GM12878 (cell line): ENCODE measurements around the gene TMEM150A. TPM values are rescaled to one million over a fixed set of nuclear protein-coding genes. Genes with fewer than 3 reads are reported as not detected.

ENCODE experiments used
- ATAC-seq: fragments of 200-7000 bp; cut with Tn5 transposase; 3 replicates; pipeline ENCODE4 v1.9.1; 2020; ENCODE audit warnings: mild to moderate bottlenecking, moderate library complexity
- BruUV-seq: library from RNA; stranded (reverse); fragments of 400-500 nt; replicated peaks from 2 replicates; lab custom pipeline; 2021; lab: Mats Ljungman, UMichigan
- CTCF ChIA-PET: fragments of 300-600 bp; sonication (Branson Sonifier 250); formaldehyde crosslinking; extraction: SDS; loops from one replicate; lab custom pipeline; 2021; ENCODE audit warnings: inconsistent platforms; lab: Yijun Ruan, JAX
- POLR2A ChIA-PET: fragments of 350-600 bp; formaldehyde crosslinking; extraction: SDS; loops from one replicate; lab custom pipeline; 2021; ENCODE audit warnings: inconsistent platforms; lab: Charles Lee
- RAD21 ChIA-PET: fragments of 300-600 bp; sonication (Branson Sonifier 250); formaldehyde crosslinking; loops from one replicate; lab custom pipeline; 2023; ENCODE audit warnings: antibody characterized with exemption; ENCODE audit not compliant: unreplicated experiment; lab: Charles Lee
- SMC1A ChIA-PET: fragments of 300-600 bp; sonication (Branson Sonifier 250); formaldehyde crosslinking; loops from one replicate; lab custom pipeline; 2023; ENCODE audit not compliant: unreplicated experiment, uncharacterized antibody; lab: Charles Lee
- DNase-seq: peaks from one replicate; pipeline ENCODE4 v3.0.0-alpha.2; 2011; ENCODE audit warnings: low read depth, low spot score
- FAIRE-seq: peaks from 3 replicates; lab custom pipeline; 2011; peaks lifted over from hg19 to GRCh38; lab: Jason Lieb, UNC
- H2AFZ ChIP-seq: 2 replicates; pipeline ENCODE4 v1.6.0; 2011; ENCODE audit warnings: low read depth, low read length, control low read depth; ENCODE audit not compliant: control insufficient read depth
- H3K27ac ChIP-seq: 2 replicates; pipeline ENCODE4 v1.5.1; 2011; ENCODE audit warnings: control low read depth; ENCODE audit not compliant: control insufficient read depth, insufficient read depth
- H3K27me3 ChIP-seq, 2 experiments: replicated peaks in 1 of 2; 2 replicates each; pipeline versions ENCODE4 v1.6.0 to v1.6.1; 2011; ENCODE audit warnings: low read length in 1 of 2; ENCODE audit not compliant: control insufficient read depth in 2 of 2, insufficient read depth in 2 of 2
- H3K36me3 ChIP-seq, 2 experiments: 2 replicates each; pipeline ENCODE4 v1.5.1; 2011; ENCODE audit warnings: low read length in 1 of 2; ENCODE audit not compliant: control insufficient read depth in 2 of 2, insufficient read depth in 2 of 2
- H3K4me1 ChIP-seq: 2 replicates; pipeline ENCODE4 v1.6.1; 2011; ENCODE audit warnings: mild to moderate bottlenecking, low read length, moderate library complexity, mixed read lengths; ENCODE audit not compliant: control insufficient read depth, insufficient read depth
- H3K4me2 ChIP-seq: 2 replicates; pipeline ENCODE4 v1.6.0; 2011; ENCODE audit warnings: control low read depth; ENCODE audit not compliant: control insufficient read depth, insufficient read depth
- H3K4me3 ChIP-seq: fragments of 200-600 bp; sonication (generic); 2 replicates; pipeline ENCODE4 v1.5.1; 2016
- H3K79me2 ChIP-seq: 2 replicates; pipeline ENCODE4 v1.6.0; 2011; ENCODE audit warnings: low read length; ENCODE audit not compliant: control insufficient read depth, insufficient read depth
- H3K9ac ChIP-seq: 2 replicates; pipeline ENCODE4 v1.8.0; 2011; ENCODE audit warnings: low read length, control low read depth, mixed read lengths; ENCODE audit not compliant: control insufficient read depth, insufficient read depth
- H3K9me3 ChIP-seq: replicated peaks from 3 replicates; pipeline ENCODE4 v1.5.1; 2011; ENCODE audit warnings: mild to moderate bottlenecking, low read length; ENCODE audit not compliant: control insufficient read depth, insufficient read depth
- H4K20me1 ChIP-seq: 2 replicates; pipeline ENCODE4 v1.6.0; 2011; ENCODE audit not compliant: control insufficient read depth, insufficient read depth
- BCL3 ChIP-seq: IDR thresholded peaks from 2 replicates; pipeline ENCODE4 v1.6.1; 2011; ENCODE audit warnings: borderline replicate concordance, low read depth, mild to moderate bottlenecking, moderate library complexity, low read length; ENCODE audit not compliant: insufficient read depth, poor library complexity, severe bottlenecking
- BCLAF1 ChIP-seq: fragments of 450-650 bp; IDR thresholded peaks from 2 replicates; pipeline ENCODE4 v1.6.1; 2017; ENCODE audit warnings: antibody characterized with exemption, mild to moderate bottlenecking, moderate library complexity
- CBFB ChIP-seq: IDR thresholded peaks from 2 replicates; pipeline ENCODE4 v1.6.1; 2016; ENCODE audit warnings: antibody characterized with exemption, low read depth
- CHD2 ChIP-seq: IDR thresholded peaks from 2 replicates; pipeline ENCODE4 v1.6.1; 2011; ENCODE audit warnings: low read depth, low read length, improper control_type of control experiment, borderline replicate concordance
- CREM ChIP-seq: IDR thresholded peaks from 2 replicates; pipeline ENCODE4 v1.6.1; 2014; ENCODE audit warnings: antibody characterized with exemption, low read depth
- E2F8 ChIP-seq: fragments of 450-650 bp; IDR thresholded peaks from 2 replicates; pipeline ENCODE4 v1.6.1; 2018; ENCODE audit warnings: mild to moderate bottlenecking, low read depth, moderate library complexity; ENCODE audit not compliant: partially characterized antibody
- GATAD2B ChIP-seq: fragments of 450-650 bp; conservative IDR thresholded peaks from 2 replicates; pipeline ENCODE4 v1.6.1; 2017; ENCODE audit warnings: low read depth, mild to moderate bottlenecking, moderate library complexity
- HSF1 ChIP-seq: fragments of 150-350 bp; IDR thresholded peaks from 2 replicates; pipeline ENCODE4 v1.6.1; 2014; ENCODE audit warnings: mild to moderate bottlenecking, low read depth, low read length
- MTA3 ChIP-seq: IDR thresholded peaks from 2 replicates; pipeline ENCODE4 v1.6.1; 2012; ENCODE audit warnings: low read length, inconsistent platforms, borderline replicate concordance
- RAD21 ChIP-seq: IDR thresholded peaks from 2 replicates; pipeline ENCODE4 v1.6.1; 2011; ENCODE audit warnings: mild to moderate bottlenecking, low read depth, low read length, moderate library complexity; ENCODE audit not compliant: insufficient read depth
- RCOR1 ChIP-seq: conservative IDR thresholded peaks from 2 replicates; pipeline ENCODE4 v1.6.1; 2012; ENCODE audit warnings: low read depth, low read length, improper control_type of control experiment
- RFX5 ChIP-seq: IDR thresholded peaks from 2 replicates; pipeline ENCODE4 v1.6.1; 2011; ENCODE audit warnings: low read depth, low read length, improper control_type of control experiment
- SIX5 ChIP-seq: IDR thresholded peaks from 2 replicates; pipeline ENCODE4 v1.6.1; 2011; ENCODE audit warnings: mild to moderate bottlenecking, low read depth, low read length, moderate library complexity; ENCODE audit not compliant: severe bottlenecking
- SMARCA5 ChIP-seq: fragments of 450-650 bp; IDR thresholded peaks from 2 replicates; pipeline ENCODE4 v1.6.1; 2017; ENCODE audit warnings: mild to moderate bottlenecking
- SP1 ChIP-seq: IDR thresholded peaks from one replicate; pipeline ENCODE4 v1.6.1; 2011; ENCODE audit warnings: low read depth, low read length
- SUZ12 ChIP-seq: fragments of 200-600 bp; sonication (generic); IDR thresholded peaks from one replicate; pipeline ENCODE4 v1.6.1; 2018; ENCODE audit warnings: antibody characterized with exemption, mild to moderate bottlenecking; ENCODE audit not compliant: unreplicated experiment
- ZNF384 ChIP-seq: IDR thresholded peaks from 2 replicates; pipeline ENCODE4 v1.6.1; 2012; ENCODE audit warnings: low read depth, mild to moderate bottlenecking, low read length, improper control_type of control experiment, borderline replicate concordance
- ZSCAN29 ChIP-seq: fragments of 450-650 bp; IDR thresholded peaks from 2 replicates; pipeline ENCODE4 v1.6.1; 2017; ENCODE audit warnings: mild to moderate bottlenecking, moderate library complexity
- WGBS: methylation state at CpG from one replicate; pipeline ENCODE4 v1.1.6; 2016; ENCODE audit warnings: low lambda C conversion rate; ENCODE audit not compliant: insufficient replicate concordance, insufficient coverage; ENCODE audit errors: missing lambda C conversion rate; 5-methylcytosine and 5-hydroxymethylcytosine counted together
- in situ Hi-C: fragments of 300-500 bp; cut with MboI; formaldehyde crosslinking; loops from 9 replicates; pipeline ENCODE4 v1.14.3; 2018; ENCODE audit warnings: mixed read lengths
- intact Hi-C: fragments of 100-400 bp; cut with micrococcal nuclease; formaldehyde crosslinking; loops from one replicate; pipeline ENCODE4 v1.14.2; 2022; ENCODE audit not compliant: unreplicated experiment
- polyA plus RNA-seq, 11 experiments: library from polyadenylated mRNA; depleted of rRNA in 4 of 11; unstranded in 6 of 11; stranded (reverse) in 5 of 11; fragments of >200 nt; fragmentation: Nextera tagmentation in 4 of 11; fragmentation: Illumina TruSeq in 1 of 11; extraction: Ambion mirVana in 4 of 11; extraction: Trizol in 1 of 11; gene quantifications; 1 replicate in 1 of 11; 2 replicates in 10 of 11; pipeline versions ENCODE4 v1.2.1 to v1.2.3, GENCODE V29; 2011 to 2016; ENCODE audit warnings: inconsistent platforms in 2 of 11, missing spikeins in 2 of 11, low read depth in 1 of 11
- total RNA-seq, 4 experiments: library from RNA; depleted of rRNA in 3 of 4; stranded (reverse); fragments of >200 nt in 3 of 4; fragmentation: Illumina TruSeq in 1 of 4; extraction: Trizol in 1 of 4; gene quantifications; 2 replicates each; pipeline versions ENCODE4 v1.2.1 to v1.2.3, GENCODE V29; 2013 to 2021

TMEM150A gene
- total and polyA plus RNA-seq, 10 of the 15 experiments (the other 5 are each of a cell fraction or from before 2014, with no cell fraction given): 0.45 to 4.4 (median 2.6) TPM

- no peak for DNase-seq
- intact Hi-C loops (no loop called here), in situ Hi-C loops (no loop called here)
- Histone ChIP-seq H3K9me3 (no peaks in the 10 kb centered on the region), H3K9ac (no peak overlapping the region), H4K20me1 (no peaks in the 10 kb centered on the region), H3K79me2 (no peaks in the 10 kb centered on the region; the same call in 1 of the 2 replicates), H3K27me3 (no peaks in the 10 kb centered on the region), H3K4me1 (peaks cover 14% of the 10 kb centered on the region), H2AFZ (no peak overlapping the region), H3K27ac (no peak overlapping the region), H3K4me3 (no peak overlapping the region), H3K36me3 (no peaks in the 10 kb centered on the region), H3K4me2 (no peak overlapping the region)
- RAD21 ChIA-PET: no interaction called here
- ATAC-seq: no peak
- FAIRE-seq: no peak
- CTCF ChIA-PET: no interaction called here
- 92% methylated on average over 4 of the region's 4 CpGs for WGBS
- BruUV-seq: no TSS peak
- SMC1A ChIA-PET: no interaction called here
- POLR2A ChIA-PET: no interaction called here
- TF ChIP-seq E2F8: no peak
- no peak for TF ChIP-seq RAD21
- TF ChIP-seq BCLAF1: no peak
- TF ChIP-seq HSF1: no peak
- no peak for TF ChIP-seq RFX5
- TF ChIP-seq ZNF384: no peak
- no peak for TF ChIP-seq GATAD2B
- no peak for TF ChIP-seq SIX5
- TF ChIP-seq CHD2: no peak
- TF ChIP-seq SMARCA5: no peak
- no peak for TF ChIP-seq CREM
- no peak for TF ChIP-seq SP1
- TF ChIP-seq CBFB: no peak
- no peak for TF ChIP-seq BCL3
- no peak for TF ChIP-seq ZSCAN29
- no peak for TF ChIP-seq SUZ12
- TF ChIP-seq MTA3: no peak
- TF ChIP-seq RCOR1: no peak
Observed at GRCh38 chr2:85589181-85589580, 13.3 kb downstream of the TMEM150A start.
